Nephron (organoid): ENCODE results near the gene COL26A1.

Experiments
- H3K27ac Mint-ChIP-seq, 3 experiments: 2 replicates each; pipeline ENCODE4 v1.8.0; 2020; ENCODE audit warnings: mixed read lengths in 3 of 3, mild to moderate bottlenecking in 2 of 3, moderate library complexity in 1 of 3
- H3K27me3 Mint-ChIP-seq: 2 replicates; pipeline ENCODE4 v1.8.0; 2021; ENCODE audit warnings: low read depth, mild to moderate bottlenecking, moderate library complexity, mixed read lengths
- H3K36me3 Mint-ChIP-seq: 2 replicates; pipeline ENCODE4 v1.8.0; 2020; ENCODE audit warnings: low read depth, mixed read lengths
- H3K4me1 Mint-ChIP-seq: 2 replicates; pipeline ENCODE4 v1.8.0; 2020; ENCODE audit warnings: mixed read lengths
- H3K4me3 Mint-ChIP-seq, 3 experiments: 2 replicates each; pipeline ENCODE4 v1.8.0; 2020; ENCODE audit warnings: mild to moderate bottlenecking in 3 of 3, mixed read lengths in 3 of 3, moderate library complexity in 2 of 3
- H3K9me3 Mint-ChIP-seq: 2 replicates; pipeline ENCODE4 v1.8.0; 2020; ENCODE audit warnings: mixed read lengths
- TF ChIP-seq, protein P1 (sequence below), 3 experiments: fragments of 200-600 bp; sonication (generic); IDR thresholded peaks; one replicate each; pipeline ENCODE4 v1.5.0; 2021; ENCODE audit warnings: antibody characterized with exemption in 3 of 3; ENCODE audit not compliant: unreplicated experiment in 3 of 3

COL26A1 gene

DNA sequence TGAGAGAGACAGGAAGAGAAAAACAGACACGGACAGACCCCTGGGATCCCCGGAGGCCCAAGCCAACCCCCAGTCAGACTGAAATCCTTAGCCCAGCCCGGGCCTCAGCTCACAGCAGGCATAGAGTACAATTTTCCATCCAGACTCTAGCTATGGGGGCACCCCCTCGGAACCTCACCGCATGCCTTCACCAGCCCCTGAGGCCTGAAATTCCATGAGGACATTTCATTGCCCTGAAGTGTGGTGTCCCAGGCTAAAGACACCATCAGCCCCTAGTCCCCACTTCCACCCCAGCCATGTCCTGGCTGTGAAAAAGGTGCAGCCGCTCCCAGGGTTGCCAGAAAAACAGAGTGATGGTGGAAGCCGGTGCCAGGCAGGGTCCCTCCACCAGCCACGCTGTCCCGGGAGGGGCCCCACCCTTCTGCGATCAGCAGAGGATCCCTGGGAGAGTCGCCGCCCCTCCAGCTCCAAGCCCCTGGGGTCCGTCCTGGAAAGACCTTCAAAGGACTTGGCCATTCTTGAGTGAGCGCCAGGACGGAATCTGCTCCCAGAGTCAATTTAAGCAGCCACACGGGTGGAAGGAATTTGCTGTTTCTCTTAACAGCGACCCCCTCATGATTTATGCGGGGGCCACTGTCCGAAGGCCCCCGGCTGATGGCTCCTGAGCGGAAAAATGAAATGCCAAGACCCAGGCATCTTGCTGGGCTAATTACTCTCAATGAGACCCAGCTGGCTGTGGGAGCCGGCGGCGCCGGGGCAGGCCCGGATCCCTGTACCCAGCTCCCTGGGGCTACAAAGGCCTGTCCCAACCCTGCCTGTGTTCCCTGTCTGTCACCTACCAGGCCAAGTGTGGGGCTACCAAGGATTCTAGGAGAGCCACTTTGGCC, 243.2 kb downstream of the COL26A1 start:
- Mint-ChIP-seq H3K27me3 (peaks cover 4% of the 10 kb centered on the region), H3K9me3 (no peaks in the 10 kb centered on the region), H3K36me3 (no peaks in the 10 kb centered on the region), H3K27ac (peak overlapping the region in 2 of 3 experiments; percentile 41 to 50), H3K4me1 (peaks cover 23% of the 10 kb centered on the region), H3K4me3 (no peak overlapping the region)
- TF ChIP-seq, protein P1, sequence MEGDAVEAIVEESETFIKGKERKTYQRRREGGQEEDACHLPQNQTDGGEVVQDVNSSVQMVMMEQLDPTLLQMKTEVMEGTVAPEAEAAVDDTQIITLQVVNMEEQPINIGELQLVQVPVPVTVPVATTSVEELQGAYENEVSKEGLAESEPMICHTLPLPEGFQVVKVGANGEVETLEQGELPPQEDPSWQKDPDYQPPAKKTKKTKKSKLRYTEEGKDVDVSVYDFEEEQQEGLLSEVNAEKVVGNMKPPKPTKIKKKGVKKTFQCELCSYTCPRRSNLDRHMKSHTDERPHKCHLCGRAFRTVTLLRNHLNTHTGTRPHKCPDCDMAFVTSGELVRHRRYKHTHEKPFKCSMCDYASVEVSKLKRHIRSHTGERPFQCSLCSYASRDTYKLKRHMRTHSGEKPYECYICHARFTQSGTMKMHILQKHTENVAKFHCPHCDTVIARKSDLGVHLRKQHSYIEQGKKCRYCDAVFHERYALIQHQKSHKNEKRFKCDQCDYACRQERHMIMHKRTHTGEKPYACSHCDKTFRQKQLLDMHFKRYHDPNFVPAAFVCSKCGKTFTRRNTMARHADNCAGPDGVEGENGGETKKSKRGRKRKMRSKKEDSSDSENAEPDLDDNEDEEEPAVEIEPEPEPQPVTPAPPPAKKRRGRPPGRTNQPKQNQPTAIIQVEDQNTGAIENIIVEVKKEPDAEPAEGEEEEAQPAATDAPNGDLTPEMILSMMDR (IDR thresholded peaks at IDR 0.05; ENCODE audit: unreplicated experiment in 3 of 3), result no peak

DNA sequence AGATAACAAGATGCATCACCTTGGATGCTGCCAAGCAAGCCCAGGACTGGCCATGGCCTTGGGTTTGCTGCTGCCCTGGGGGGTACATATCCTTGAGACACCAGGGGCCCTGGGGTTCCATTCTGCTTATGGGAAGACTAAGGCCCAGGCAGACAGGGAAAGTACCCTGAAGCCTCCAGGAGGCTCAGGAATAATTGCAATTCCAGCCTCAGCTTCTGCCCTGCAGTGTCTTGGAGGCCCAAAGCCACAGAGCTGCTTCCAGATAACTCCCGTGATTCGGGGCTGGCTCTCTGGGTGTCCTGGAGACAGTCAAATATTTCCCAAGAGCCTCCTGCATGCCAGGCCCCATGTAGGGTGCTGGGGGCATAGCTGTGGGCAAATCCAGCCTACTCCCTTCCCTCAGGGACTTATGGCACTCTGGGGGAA, 243.8 kb downstream of the COL26A1 start:
- Mint-ChIP-seq H3K27ac (peak overlapping the region in 1 of 3 experiments; percentile 19), H3K27me3 (peaks cover 4% of the 10 kb centered on the region), H3K4me3 (no peak overlapping the region), H3K4me1 (peaks cover 17% of the 10 kb centered on the region), H3K36me3 (no peaks in the 10 kb centered on the region), H3K9me3 (no peaks in the 10 kb centered on the region)
- TF ChIP-seq, protein P1 (IDR thresholded peaks at IDR 0.05; ENCODE audit: unreplicated experiment in 3 of 3), result no peak
